Measurements from ENCODE around the gene NAP1L5.

GRCh38 chr4:88746206-88746605 is 48.6 kb upstream of the NAP1L5 start:
- TF ChIP-seq CTCF (IDR thresholded peaks at IDR 0.05; ENCODE audit: low read depth, low read length, missing input control) (no peak), GABPA (IDR thresholded peaks at IDR 0.05 in 1 of 2, conservative IDR thresholded peaks at IDR 0.05 in 1 of 2) (no peak), FOXA2 (IDR thresholded peaks at IDR 0.05) (no peak), TAF1 (conservative IDR thresholded peaks at IDR 0.05) (no peak), REST (IDR thresholded peaks at IDR 0.05) (no peak), EGR1 (IDR thresholded peaks at IDR 0.05; ENCODE audit: low read depth in 2 of 2) (no peak), MAX (IDR thresholded peaks at IDR 0.05) (no peak), SP1 (IDR thresholded peaks at IDR 0.05) (no peak), HNF4G (IDR thresholded peaks at IDR 0.05) (no peak), RAD21 (IDR thresholded peaks at IDR 0.05) (no peak), NR2F2 (IDR thresholded peaks at IDR 0.05) (no peak), JUND (IDR thresholded peaks at IDR 0.05) (no peak), FOXA1 (IDR thresholded peaks at IDR 0.05) (no peak)
